HG03060 (cell line): ENCODE data around the gene C15orf62.

Source experiments
- ATAC-seq: cut with Tn5 transposase; IDR thresholded peaks from one replicate; pipeline ENCODE4 v1.9.1; 2021; ENCODE audit warnings: low read depth, moderate number of reproducible peaks; ENCODE audit not compliant: unreplicated experiment

Gene C15orf62

DNA sequence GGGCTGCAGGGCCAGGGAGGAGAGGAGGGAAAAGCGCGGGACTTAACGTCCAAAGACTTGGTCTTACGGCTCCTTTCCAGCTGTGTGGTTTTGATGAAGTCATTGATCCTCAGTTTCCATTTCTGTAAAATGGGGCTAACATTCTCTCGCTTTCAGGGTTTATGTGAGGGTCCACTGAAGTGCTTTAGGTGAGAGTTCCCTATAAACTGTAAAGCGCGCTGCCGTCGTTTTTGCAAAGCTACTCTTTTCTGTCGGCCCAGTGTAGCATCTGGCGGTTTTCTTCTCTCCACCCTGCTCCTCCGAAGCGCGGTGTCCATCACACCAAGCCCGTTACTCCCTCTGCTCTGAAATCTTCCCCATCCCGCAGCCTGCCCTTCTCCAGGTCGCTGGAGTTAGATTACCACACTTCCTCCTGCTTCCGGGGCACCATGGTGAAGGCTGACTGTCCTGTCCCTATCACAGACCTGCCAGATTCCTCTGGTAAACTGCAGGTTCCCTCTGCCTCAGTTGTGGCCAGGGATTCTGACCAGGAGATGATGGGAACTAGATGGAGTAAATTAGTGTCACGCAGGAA, 38.2 kb downstream of the C15orf62 start:
- no peak for ATAC-seq

DNA sequence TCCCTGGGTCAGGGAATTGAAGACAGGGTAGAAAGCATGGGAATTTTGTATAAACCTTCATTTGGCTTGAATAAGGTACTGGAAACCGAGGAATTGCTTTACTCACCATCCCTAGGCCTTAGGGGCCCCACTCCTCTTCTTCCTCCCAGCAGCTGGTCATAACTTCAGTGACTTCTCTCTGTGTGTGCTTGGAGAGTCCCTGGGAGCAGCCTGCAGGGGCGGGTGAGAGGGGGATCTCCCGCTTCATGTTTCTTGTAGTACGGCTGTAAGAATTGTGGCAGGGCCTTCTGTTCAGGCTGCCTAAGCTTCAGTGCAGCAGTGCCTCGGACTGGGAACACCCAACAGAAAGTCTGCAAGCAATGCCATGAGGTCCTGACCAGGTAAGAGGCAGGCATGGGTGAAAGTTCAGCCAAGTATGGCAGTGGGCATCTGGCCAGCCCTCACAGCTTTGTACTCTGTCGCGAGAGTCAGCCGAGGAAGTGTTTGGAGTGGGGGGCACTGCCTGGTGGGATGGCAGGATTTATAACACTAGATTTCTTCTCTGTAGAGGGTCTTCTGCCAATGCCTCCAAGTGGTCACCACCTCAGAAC, 39.2 kb downstream of the C15orf62 start:
- no peak for ATAC-seq

DNA sequence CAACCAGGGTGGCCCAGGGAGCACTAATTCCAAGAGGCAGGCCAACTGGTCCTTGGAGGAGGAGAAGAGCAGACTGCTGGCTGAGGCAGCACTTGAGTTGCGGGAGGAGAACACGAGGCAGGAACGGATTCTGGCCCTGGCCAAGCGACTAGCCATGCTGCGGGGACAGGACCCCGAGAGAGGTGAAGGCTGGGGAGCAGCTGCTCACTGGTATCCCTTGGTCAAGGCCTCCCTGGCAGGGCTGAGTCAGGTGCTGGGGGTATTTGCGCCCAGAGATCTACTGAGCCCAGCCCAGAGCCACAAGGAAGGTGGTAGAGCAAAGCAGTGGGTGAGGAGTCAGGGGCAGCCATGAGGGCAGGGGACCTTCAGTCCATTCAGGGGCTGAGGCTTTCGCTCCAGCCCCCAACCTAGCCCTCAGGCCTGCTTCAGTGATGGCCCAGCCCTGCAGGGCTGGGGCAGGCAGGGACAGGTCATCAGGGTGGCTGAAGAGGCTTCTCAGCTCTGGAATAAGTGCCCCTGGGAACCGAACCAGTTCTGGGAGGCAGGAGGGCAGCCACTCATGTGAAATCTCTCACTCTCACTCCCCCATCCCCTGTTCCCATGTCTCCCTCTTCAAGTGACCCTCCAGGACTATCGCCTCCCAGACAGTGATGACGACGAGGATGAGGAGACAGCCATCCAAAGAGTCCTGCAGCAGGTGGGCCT, 43.1 kb downstream of the C15orf62 start:
- no peak for ATAC-seq

GRCh38 chr15:40815042-40815698, 45.4 kb downstream of the C15orf62 start:
- no peak for ATAC-seq

GRCh38 chr15:40819048-40819447, 49.3 kb downstream of the C15orf62 start:
- ATAC-seq, result no peak

- no peak for ATAC-seq
Measured at GRCh38 chr15:40821195-40821594, 51.4 kb downstream of the C15orf62 start.
